AML-193 (cell line): ENCODE data around the gene MARK4.

Experiments used
- DNase-seq, 2 experiments: peaks; one replicate each; lab custom pipeline; 2025; lab: John Stamatoyannopoulos, UW

MARK4 gene

DNA sequence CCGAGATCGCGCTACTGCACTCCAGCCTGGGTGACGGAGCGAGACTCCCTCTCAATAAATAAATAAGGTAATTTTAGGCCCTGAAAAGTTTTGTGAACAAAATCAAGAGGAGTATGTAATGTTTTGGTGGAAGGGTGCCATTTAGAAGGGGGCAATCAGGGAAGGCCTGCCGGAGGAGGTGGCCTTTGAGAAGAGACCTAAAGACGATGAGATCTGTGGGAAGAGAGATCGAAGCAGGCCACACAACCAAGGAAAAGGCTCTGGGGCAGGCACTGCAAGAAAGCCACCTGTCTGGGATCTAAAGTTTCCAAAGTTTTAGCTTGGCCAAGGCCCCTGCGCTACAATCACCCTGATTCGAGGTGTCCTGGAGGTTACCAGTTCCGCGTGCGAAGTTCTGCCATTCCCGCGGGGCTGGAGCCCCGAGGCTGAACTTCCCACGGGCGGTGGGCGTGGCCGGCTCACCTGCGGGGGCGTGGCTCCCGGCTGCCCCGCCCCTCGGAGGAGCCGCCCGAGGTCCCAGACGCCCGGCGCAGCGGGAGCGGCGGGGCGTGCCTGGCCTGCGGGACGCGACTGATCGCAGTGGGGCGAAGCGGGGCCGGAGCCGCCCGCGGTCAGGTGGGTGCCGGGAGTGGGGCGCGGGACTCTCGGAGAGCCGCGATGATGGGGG is 89.3 kb downstream of the MARK4 start, which contains the start of gene KLC3:
KLC3 (plus strand) TSS at position 519 of the 667 bp plus-strand sequence. CDS start 4,792 bp downstream, outside the sequence.
- DNase-seq = no peak

DNA sequence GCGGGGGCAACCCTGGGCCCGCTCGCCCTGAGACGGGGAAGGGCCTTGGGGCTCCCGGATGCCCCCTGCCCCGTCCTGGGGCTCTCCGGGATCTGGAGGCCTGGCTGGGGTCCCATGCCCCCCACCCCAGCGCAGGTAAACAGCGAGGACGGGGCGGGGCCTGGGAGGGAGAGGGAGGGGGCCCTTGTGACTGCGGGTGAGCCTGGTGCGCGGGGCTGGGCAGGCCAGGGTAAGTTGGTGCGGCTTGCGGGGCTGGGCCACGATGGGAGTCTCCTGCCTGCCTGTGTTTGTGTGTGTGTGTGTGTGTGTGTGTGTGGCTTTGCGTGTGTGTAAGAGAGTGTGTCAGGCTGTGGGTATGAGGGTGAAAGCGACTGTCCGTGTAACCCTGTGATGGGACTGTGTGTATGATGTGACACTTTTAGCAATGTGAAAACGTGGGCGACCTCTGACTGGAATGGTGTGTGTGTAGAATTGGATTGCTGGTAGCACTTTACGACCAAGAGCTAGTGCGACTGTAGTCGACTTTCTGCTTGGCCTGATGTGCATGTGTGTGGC is 89.9 kb downstream of the MARK4 start:
- no peak for DNase-seq

DNA sequence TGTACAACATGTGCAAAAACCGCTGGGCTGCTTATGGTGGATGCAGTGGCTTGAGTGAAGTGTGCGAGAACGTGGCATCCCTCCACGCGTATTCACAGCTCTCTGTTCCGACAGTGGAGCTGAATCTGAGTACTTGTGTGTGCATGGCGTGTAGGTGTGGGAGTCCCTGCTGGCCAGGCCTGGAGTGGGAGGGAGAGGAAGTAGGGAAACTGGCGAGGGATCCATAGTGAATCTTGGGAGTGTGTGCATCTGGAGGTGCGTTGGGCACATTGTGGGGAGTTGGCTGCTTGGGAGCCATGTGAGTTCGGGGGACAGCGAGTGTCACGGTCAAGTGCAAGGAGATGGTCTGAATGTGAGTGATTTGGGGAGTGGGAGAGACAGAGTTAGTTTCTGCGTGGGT is 91.8 kb downstream of the MARK4 start:
- no peak for DNase-seq

DNA sequence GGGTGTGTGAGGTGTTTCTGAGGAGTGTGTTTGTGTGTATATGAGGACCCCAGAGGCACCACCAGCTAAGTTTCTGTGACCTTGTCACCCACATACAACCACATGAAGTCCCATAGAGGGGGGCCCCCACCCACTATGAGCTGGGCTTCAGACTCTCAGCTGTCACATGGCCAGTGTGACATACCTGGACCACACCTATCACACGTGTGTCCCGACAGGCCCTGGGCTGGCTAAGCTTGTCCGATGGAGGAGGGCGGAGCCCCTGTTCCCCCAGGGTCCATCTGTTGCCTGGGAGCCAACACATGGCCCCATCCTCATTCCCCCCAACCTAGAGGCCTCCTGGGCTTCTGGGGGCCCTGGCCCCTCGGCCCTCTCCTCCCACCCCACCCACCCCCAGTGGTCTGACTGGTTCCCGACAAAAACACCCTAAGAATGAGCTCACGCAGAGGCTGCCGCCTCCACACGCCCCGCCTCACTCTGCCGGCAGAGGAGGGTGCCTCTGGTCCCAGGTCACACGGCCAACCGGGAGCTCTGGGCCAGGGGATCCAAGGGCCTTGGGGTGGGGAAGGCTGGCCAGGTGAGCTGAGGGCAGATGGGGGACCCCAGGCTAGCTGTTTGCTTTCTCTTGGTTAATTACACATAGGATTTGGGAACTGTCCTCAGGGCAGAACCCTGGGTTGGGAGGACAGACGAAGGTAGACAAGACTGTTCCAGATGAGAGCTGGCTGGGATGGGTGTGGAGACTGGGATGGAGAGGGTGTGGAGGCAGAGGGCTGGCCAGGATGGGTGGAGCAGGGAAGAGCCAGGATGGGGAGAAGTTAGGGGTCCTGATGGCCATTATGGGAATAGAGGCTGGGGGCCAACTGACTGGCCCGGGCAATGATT is 93.8 kb downstream of the MARK4 start:
- DNase-seq = no peak

DNA sequence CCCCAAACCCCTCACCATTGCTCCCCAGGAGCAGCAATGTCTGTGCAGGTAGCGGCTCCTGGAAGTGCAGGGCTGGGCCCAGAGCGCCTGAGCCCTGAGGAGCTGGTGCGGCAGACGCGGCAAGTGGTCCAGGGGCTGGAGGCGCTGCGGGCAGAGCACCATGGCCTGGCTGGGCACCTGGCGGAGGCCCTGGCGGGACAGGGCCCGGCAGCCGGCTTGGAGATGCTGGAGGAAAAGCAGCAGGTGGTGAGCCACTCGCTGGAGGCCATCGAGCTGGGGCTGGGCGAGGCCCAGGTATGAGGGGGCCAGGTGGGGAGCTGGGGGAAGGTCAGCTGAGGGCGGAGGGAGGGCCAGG is 94.4 kb downstream of the MARK4 start:
- DNase-seq = no peak

DNA sequence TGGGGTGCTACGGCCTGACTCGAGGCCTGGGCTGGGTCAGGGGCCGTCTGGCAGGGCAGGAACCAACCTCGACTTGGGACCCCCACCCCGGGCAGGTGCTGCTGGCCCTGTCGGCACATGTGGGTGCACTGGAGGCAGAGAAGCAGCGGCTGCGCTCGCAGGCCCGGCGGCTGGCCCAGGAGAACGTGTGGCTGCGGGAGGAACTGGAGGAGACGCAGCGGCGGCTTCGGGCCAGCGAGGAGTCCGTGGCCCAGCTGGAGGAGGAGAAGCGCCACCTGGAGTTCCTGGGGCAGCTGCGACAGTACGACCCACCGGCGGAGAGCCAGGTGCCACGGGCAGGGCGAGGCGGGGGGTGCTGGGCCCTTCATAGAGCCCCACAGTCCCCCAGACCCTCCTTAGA is 95.4 kb downstream of the MARK4 start:
- no peak for DNase-seq

DNA sequence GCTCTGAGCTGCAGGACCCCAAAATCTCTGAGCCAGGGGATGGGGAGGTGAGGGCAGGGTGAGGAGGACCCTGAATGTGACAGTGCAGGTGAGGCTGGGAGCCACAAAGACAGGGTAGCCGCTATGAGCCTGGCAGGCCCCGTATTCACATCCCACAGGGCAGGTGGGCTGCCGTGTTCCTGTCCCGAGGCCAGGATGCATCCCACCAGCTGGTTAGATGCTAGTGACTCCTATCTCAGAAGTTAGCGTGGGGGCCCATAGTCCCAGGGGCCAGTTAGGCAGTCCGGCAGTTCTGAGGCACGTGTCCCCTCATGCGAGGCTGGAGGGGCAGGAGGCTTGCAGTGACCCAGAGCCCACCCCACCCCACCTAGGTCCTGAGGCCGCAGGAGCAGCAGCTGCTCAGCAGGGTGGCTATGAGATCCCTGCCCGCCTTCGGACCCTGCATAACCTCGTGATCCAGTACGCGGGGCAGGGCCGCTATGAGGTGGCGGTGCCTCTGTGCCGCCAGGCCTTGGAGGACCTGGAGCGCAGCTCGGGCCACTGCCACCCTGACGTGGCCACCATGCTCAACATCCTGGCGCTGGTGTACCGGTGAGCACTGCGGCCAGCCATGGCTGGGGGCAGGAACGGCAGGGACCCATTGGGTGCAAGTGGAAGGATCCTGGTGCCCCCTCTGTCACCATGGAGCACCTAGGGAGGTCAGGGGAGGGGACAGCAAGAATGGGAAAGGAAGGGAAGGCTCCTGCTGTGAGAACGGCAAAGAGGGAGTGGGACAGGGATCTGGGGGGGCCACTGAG is 96.7 kb downstream of the MARK4 start:
- no peak for DNase-seq

DNA sequence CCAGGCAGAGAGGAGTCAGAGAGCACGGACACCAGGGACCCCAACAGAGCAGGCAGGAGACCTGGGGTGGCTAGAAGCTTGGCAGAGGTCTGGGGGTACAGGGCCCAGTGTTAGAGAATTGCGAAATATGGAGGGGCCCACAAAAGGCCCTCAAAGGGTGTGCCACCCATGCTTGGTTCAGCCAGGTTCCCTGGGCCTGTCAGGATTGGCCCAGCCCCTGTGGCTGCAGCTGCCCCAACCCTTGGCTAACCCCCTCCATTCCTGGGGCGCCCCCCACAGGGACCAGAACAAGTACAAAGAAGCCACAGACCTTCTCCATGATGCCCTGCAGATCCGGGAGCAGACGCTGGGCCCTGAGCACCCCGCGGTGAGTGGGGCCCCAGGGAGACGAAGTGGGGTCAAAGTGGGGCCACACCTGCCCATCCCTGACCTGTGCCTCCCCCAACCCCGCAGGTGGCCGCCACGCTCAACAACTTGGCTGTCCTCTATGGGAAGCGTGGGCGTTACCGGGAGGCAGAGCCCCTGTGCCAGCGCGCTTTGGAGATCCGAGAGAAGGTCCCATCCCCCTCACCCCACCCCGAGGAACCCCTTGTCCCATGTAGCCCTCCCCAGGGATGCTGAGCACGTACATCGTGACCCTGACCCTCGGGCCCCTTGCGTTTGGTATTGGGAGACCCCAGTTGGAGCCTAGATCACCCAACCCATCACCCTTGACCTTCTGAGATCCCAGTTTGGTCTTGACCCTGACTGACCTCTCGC is 97.5 kb downstream of the MARK4 start:
- no peak for DNase-seq

DNA sequence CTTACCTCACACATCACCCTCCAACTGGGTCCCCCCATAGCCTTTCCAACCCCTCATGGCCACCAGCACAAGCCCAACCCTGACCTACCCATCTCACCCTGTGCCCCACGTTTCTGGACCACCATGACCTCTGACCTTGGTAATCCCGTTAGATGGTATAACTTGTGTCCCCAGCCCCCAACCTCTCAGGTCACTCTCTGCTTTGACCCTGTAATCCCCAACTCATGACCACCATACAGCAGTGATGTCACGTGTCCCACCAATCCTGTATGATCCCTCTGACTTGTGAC is 98.0 kb downstream of the MARK4 start:
- DNase-seq = no peak

DNA sequence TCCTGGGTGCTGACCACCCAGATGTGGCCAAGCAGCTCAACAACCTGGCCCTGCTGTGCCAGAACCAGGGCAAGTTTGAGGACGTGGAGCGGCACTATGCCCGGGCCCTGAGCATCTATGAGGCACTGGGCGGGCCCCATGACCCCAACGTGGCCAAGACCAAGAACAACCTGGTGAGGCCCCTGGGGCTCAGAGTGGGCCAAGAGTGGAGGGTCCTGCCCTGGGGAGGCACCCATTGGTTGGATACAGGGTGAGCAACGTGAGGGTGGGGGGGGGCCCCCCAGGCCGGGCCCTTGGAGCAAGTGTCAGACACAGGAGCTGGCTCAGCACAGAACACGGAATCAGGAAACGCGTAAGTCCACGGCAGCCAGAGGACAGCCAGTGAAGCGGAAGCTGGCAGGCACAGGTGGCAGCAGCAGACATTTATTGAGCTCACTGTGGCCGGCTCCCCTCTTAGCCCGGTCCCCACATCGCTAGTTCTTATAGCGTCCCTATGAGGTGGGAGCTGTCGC is 98.4 kb downstream of the MARK4 start:
- no peak for DNase-seq

DNA sequence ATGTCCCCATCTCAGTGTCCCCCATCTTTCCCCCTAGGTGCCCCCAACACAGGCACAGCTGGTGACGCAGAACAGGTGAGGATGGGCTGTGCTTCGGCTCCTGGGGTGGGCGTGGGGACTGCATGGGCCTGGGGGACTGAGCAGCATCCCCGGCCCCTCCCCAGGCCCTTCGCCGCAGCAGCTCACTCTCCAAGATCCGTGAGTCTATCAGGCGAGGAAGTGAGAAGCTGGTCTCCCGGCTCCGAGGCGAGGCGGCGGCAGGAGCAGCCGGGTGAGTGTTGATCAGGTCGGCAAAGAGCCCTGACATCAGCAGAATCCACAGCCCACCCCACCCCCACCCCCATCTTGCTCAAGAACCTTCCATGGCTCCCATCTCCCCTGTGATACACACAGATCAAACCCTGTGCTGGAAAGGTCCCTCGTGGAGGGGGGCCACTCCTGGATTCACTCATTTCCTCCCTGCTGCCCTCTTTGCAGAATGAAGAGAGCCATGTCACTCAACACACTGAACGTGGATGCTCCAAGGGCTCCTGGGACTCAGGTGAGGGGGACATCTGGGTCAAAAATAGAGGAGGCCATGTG is 99.5 kb downstream of the MARK4 start:
- no peak for DNase-seq

DNA sequence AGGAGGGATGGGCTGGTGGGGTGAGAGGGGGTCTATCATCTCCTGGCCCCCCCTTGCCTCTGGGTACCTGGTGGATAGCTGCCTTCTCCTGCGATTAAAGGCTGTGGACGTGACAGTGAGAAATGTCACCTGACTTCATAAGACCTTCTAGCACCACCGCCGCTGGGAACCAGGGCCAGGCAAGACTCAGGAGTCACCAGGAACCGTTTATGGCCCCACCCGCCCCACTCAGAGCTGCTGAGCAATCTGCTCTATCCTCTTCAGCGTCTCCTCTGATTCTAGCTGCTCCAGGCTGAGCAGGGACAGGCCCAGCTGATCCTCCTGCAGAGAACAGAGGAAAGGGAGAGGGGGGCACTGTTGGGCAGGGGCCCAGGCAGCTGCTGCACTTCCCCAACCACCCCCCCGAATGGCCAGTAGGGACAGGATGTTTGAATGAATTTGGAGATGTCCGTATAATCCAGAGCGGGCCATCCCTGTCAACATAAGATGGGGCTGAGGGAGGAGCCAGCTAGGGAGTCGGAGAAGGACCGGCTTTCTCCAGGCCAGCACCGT is 100.4 kb downstream of the MARK4 start:
- no peak for DNase-seq

DNA sequence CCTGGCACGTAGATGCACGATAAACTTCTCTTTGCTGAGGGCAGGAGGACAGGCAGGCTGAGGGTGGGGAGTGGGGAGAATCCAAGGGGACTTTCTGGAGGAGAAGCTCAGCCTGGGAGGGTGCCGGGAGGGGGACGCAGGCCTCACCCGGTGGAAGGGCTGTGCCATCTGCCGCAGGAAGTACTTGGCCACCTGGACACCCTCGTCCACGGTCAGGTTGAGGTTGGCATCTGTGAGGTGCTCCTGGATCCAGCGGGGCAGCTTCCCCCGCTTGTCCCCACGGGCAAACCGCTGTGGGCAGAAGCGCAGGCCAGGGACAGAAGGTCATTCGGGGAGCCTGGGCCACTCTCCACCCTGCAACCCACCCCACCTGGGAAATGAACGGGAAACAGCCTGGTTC is 101.0 kb downstream of the MARK4 start:
- DNase-seq = no peak

DNA sequence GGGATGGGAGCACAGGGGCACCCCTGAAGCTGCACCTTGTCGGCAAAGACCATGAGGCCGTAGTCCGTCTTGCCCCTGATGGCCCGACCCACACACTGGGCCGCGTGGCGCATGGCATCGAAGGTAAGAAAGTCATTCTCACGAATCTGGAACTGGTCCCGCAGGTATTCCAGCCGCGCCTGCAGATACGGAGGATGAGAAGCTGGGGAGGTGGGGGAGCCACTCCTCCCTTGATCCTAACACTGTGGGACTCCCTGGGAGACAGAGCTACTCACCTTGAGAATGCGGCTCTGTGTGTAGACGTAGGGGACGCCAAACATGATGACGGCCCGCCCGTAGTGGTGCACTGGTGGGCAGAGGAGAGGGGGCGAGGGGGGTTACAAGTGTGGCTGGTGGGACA is 101.4 kb downstream of the MARK4 start:
- no peak for DNase-seq

DNA sequence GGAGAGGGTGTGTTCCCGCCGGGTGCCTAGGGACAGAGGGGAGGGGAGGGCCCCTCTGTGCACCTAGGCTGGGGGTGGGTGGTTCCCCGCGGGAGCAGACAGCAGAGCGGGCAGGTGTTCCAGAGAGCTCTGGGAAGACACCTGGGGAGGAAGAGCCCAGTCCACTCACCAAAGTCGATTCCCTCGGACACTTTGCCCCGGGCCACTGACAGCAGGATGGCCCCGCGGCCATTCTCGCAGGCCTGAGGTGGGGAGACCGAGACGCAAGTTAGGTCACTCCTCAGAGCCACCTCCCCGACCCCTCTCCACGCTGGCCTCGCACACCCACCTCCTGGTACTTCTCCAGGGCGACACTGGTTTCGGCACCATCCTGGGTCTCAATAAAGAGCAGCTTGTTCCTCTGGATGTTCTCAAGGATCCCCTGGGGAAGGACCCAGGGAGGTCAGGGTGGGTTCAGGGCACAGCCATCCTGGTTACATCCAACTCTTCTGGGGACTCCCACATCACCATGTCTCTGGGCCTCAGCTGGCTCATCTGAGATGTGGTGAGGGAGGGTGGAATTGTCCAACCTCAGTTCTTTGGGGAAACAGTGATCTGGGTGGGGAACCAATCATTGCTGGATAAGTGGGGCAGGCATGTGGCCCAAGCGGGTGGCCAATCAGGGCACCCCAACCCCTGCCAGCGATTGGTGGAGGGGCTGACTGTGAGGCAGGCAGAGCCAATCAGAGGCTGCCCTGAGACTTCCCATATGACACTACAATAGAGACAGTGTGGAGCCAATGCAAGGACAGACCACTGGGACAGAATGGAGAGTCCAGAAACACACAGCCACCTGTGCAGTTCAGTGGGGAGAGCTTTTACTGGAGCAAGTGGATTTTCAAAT is 102.1 kb downstream of the MARK4 start:
- no peak for DNase-seq

DNA sequence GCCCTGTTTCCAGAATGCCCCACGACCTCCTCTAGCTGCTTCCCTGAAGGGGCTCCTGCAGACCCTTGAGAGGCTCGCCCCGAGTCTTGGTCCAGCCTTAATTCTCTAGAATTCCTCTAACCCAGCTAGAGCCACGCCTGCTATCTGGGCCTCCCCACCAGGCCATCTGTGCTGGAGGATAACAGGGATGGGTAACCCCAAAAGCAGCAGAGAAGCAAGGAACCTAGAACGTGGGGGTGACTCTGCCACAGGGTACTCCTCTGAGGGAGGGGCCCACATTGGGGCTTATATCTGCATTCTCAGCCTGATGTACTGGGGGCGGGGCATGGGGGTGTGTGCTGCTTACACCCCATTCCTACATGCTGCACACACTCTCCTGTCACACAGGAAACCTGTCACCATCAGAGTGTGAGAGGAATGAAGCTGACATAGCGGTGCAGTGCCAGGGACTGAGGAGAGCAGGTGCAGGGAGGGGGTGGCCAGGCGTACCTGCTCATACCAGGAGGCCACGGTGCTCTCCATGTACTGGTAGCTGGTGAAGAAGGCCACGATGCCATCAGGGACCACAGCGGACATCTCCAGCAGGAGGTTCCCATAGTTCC is 103.3 kb downstream of the MARK4 start:
- DNase-seq = no peak
